A673 (cell line): ENCODE measurements around the gene POLR1A.

Experiments used
- EZH2 ChIP-seq: fragments of 200-600 bp; sonication (generic); IDR thresholded peaks from 2 replicates; pipeline ENCODE4 v1.6.1; 2017; ENCODE audit warnings: borderline replicate concordance, low read depth, mild to moderate bottlenecking, mixed read lengths, antibody characterized with exemption, low read length; ENCODE audit not compliant: poor library complexity, severe bottlenecking
- TF ChIP-seq, protein P1 (sequence below): fragments of 300-800, 200-600 bp; sonication (generic); conservative IDR thresholded peaks from 2 replicates; pipeline ENCODE4 v1.5.1; 2017; ENCODE audit warnings: low read depth, mild to moderate bottlenecking, antibody characterized with exemption, low read length, moderate library complexity, mixed read lengths

GRCh38 chr2:86138736-86139625 lies 33.3 kb upstream of the POLR1A start:
- TF ChIP-seq, protein P1, sequence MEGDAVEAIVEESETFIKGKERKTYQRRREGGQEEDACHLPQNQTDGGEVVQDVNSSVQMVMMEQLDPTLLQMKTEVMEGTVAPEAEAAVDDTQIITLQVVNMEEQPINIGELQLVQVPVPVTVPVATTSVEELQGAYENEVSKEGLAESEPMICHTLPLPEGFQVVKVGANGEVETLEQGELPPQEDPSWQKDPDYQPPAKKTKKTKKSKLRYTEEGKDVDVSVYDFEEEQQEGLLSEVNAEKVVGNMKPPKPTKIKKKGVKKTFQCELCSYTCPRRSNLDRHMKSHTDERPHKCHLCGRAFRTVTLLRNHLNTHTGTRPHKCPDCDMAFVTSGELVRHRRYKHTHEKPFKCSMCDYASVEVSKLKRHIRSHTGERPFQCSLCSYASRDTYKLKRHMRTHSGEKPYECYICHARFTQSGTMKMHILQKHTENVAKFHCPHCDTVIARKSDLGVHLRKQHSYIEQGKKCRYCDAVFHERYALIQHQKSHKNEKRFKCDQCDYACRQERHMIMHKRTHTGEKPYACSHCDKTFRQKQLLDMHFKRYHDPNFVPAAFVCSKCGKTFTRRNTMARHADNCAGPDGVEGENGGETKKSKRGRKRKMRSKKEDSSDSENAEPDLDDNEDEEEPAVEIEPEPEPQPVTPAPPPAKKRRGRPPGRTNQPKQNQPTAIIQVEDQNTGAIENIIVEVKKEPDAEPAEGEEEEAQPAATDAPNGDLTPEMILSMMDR, result no peak
- TF ChIP-seq EZH2, result no peak
